ENCODE results near the gene MRGPRF.

- TF ChIP-seq, protein P1, sequence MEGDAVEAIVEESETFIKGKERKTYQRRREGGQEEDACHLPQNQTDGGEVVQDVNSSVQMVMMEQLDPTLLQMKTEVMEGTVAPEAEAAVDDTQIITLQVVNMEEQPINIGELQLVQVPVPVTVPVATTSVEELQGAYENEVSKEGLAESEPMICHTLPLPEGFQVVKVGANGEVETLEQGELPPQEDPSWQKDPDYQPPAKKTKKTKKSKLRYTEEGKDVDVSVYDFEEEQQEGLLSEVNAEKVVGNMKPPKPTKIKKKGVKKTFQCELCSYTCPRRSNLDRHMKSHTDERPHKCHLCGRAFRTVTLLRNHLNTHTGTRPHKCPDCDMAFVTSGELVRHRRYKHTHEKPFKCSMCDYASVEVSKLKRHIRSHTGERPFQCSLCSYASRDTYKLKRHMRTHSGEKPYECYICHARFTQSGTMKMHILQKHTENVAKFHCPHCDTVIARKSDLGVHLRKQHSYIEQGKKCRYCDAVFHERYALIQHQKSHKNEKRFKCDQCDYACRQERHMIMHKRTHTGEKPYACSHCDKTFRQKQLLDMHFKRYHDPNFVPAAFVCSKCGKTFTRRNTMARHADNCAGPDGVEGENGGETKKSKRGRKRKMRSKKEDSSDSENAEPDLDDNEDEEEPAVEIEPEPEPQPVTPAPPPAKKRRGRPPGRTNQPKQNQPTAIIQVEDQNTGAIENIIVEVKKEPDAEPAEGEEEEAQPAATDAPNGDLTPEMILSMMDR (IDR thresholded peaks at IDR 0.05; ENCODE audit: low read length) = no peak
- TF ChIP-seq EZH2 (optimal IDR thresholded peaks at IDR 0.05; ENCODE audit: low read depth, low read length) (no peak), EZH2phosphoT487 (IDR thresholded peaks at IDR 0.05; ENCODE audit: low read length) (no peak)
Observed at GRCh38 chr11:69010361-69010891, 2.6 kb downstream of the MRGPRF start.

Data from MM.1S (cell line).